ENCODE data around the gene CAPZA2. TPM values are rescaled to one million over a fixed set of nuclear protein-coding genes. Genes with fewer than 3 reads are reported as not detected.

The CAPZA2 gene
- total RNA-seq, 1 experiment from 2014 or later: 153 TPM

DNA sequence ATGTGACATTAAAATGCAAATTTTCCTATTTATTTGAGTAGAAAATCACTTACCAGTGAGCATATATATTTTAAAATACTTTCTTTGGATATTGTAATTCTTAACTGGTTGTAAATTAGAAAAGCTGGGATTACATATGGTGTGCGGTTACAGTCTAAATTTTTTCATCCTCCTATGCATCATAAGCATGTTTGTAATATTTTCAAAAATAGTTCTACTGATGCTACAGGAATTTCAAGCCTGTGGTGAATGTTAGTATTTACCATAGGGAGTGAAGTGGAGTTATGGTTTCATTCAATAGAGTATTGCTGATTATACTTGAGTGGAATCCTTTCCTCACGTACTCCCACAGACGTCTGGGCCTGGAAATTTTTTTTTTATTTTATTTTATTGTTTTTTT lies 56.3 kb downstream of the CAPZA2 start:
- Mint-ChIP-seq H3K27ac (no peak overlapping the region), H3K4me1 (peaks cover 3% of the 10 kb centered on the region; the same call in 1 of the 2 replicates), H3K27me3 (ENCODE audit: low read depth) (no peaks in the 10 kb centered on the region), H3K36me3 (peaks cover 33% of the 10 kb centered on the region), H3K9me3 (no peaks in the 10 kb centered on the region), H3K4me3 (no peak overlapping the region)
- CTCF ChIA-PET: no interaction called here
- DNase-seq (ENCODE audit: low spot score) (no peak), ATAC-seq (no peak)
- TF ChIP-seq, protein P1, sequence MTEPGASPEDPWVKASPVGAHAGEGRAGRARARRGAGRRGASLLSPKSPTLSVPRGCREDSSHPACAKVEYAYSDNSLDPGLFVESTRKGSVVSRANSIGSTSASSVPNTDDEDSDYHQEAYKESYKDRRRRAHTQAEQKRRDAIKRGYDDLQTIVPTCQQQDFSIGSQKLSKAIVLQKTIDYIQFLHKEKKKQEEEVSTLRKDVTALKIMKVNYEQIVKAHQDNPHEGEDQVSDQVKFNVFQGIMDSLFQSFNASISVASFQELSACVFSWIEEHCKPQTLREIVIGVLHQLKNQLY (CRISPR knock-in tag; IDR thresholded peaks at IDR 0.05): no peak
- TF ChIP-seq FOXP1 (CRISPR knock-in tag; IDR thresholded peaks at IDR 0.05; ENCODE audit: borderline replicate concordance): no peak
- TF ChIP-seq HMGA2 (CRISPR knock-in tag; IDR thresholded peaks at IDR 0.05): no peak
- TF ChIP-seq, protein P2, sequence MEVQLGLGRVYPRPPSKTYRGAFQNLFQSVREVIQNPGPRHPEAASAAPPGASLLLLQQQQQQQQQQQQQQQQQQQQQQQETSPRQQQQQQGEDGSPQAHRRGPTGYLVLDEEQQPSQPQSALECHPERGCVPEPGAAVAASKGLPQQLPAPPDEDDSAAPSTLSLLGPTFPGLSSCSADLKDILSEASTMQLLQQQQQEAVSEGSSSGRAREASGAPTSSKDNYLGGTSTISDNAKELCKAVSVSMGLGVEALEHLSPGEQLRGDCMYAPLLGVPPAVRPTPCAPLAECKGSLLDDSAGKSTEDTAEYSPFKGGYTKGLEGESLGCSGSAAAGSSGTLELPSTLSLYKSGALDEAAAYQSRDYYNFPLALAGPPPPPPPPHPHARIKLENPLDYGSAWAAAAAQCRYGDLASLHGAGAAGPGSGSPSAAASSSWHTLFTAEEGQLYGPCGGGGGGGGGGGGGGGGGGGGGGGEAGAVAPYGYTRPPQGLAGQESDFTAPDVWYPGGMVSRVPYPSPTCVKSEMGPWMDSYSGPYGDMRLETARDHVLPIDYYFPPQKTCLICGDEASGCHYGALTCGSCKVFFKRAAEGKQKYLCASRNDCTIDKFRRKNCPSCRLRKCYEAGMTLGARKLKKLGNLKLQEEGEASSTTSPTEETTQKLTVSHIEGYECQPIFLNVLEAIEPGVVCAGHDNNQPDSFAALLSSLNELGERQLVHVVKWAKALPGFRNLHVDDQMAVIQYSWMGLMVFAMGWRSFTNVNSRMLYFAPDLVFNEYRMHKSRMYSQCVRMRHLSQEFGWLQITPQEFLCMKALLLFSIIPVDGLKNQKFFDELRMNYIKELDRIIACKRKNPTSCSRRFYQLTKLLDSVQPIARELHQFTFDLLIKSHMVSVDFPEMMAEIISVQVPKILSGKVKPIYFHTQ (CRISPR knock-in tag; IDR thresholded peaks at IDR 0.05): no peak
- no peak for TF ChIP-seq SP1 (CRISPR knock-in tag; conservative IDR thresholded peaks at IDR 0.05)
- TF ChIP-seq RORB (CRISPR knock-in tag; IDR thresholded peaks at IDR 0.05): no peak
- TF ChIP-seq, protein P3, sequence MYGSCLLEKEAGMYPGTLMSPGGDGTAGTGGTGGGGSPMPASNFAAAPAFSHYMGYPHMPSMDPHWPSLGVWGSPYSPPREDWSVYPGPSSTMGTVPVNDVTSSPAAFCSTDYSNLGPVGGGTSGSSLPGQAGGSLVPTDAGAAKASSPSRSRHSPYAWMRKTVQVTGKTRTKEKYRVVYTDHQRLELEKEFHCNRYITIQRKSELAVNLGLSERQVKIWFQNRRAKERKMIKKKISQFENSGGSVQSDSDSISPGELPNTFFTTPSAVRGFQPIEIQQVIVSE (CRISPR knock-in tag; IDR thresholded peaks at IDR 0.05; ENCODE audit: borderline replicate concordance): no peak
- no peak for TF ChIP-seq ELF4 (CRISPR knock-in tag; IDR thresholded peaks at IDR 0.05; ENCODE audit: low read depth)
- POLR2A ChIA-PET: interaction anchor here (0.6 kb wide), 1 partner anchor 136 kb away, joined by 3 read pairs; no protein-coding TSS in a partner anchor

DNA sequence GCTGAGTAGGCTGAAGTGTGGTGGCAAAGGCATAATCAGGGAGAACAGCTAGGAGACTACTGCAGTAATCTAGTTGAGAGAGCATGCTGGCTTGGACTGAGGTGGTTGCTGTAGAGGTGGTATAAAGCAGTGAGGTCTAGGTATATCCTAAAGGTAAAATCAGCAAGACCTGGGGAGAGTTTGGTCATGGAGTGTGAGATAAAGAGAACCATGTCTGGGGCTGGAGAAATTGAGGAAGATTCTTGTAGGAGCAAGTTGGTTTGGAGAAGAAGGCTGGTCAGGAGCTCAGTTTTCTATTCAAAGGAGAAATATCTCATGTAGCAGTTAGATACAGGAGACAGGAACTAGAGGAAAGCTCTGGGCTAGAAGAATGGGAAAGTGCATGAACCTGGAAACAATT lies 58.0 kb downstream of the CAPZA2 start:
- ChIA-PET POLR2A (no interaction called here), CTCF (interaction anchor here (1.7 kb wide), 1 partner anchor 10 kb away, joined by 5 read pairs; no protein-coding TSS in a partner anchor)
- ATAC-seq: no peak
- no peaks in the 10 kb centered on the region for H3K9me3 Mint-ChIP-seq
- no peak overlapping the region for H3K4me3 Mint-ChIP-seq
- no peak for DNase-seq (ENCODE audit: low spot score)
- H3K4me1 Mint-ChIP-seq: peaks cover 3% of the 10 kb centered on the region; the same call in 1 of the 2 replicates
- H3K27ac Mint-ChIP-seq: no peak overlapping the region
- peaks cover 28% of the 10 kb centered on the region for H3K36me3 Mint-ChIP-seq
- H3K27me3 Mint-ChIP-seq (ENCODE audit: low read depth): no peaks in the 10 kb centered on the region
- TF ChIP-seq SP1 (CRISPR knock-in tag; conservative IDR thresholded peaks at IDR 0.05) (no peak), CBFB (CRISPR knock-in tag; IDR thresholded peaks at IDR 0.05; ENCODE audit: low read depth) (no peak), JUN (CRISPR knock-in tag; IDR thresholded peaks at IDR 0.05) (no peak), CREM (CRISPR knock-in tag; IDR thresholded peaks at IDR 0.05) (no peak), ZNF396 (CRISPR knock-in tag; IDR thresholded peaks at IDR 0.05; ENCODE audit: borderline replicate concordance) (no peak), ESRRA (CRISPR knock-in tag; IDR thresholded peaks at IDR 0.05; ENCODE audit: borderline replicate concordance) (no peak), ZNF671 (CRISPR knock-in tag; IDR thresholded peaks at IDR 0.05) (no peak), ZNF232 (CRISPR knock-in tag; IDR thresholded peaks at IDR 0.05) (no peak)
- TF ChIP-seq, protein P4, sequence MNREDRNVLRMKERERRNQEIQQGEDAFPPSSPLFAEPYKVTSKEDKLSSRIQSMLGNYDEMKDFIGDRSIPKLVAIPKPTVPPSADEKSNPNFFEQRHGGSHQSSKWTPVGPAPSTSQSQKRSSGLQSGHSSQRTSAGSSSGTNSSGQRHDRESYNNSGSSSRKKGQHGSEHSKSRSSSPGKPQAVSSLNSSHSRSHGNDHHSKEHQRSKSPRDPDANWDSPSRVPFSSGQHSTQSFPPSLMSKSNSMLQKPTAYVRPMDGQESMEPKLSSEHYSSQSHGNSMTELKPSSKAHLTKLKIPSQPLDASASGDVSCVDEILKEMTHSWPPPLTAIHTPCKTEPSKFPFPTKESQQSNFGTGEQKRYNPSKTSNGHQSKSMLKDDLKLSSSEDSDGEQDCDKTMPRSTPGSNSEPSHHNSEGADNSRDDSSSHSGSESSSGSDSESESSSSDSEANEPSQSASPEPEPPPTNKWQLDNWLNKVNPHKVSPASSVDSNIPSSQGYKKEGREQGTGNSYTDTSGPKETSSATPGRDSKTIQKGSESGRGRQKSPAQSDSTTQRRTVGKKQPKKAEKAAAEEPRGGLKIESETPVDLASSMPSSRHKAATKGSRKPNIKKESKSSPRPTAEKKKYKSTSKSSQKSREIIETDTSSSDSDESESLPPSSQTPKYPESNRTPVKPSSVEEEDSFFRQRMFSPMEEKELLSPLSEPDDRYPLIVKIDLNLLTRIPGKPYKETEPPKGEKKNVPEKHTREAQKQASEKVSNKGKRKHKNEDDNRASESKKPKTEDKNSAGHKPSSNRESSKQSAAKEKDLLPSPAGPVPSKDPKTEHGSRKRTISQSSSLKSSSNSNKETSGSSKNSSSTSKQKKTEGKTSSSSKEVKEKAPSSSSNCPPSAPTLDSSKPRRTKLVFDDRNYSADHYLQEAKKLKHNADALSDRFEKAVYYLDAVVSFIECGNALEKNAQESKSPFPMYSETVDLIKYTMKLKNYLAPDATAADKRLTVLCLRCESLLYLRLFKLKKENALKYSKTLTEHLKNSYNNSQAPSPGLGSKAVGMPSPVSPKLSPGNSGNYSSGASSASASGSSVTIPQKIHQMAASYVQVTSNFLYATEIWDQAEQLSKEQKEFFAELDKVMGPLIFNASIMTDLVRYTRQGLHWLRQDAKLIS (CRISPR knock-in tag; IDR thresholded peaks at IDR 0.05; ENCODE audit: borderline replicate concordance): no peak
- TF ChIP-seq, protein P5, sequence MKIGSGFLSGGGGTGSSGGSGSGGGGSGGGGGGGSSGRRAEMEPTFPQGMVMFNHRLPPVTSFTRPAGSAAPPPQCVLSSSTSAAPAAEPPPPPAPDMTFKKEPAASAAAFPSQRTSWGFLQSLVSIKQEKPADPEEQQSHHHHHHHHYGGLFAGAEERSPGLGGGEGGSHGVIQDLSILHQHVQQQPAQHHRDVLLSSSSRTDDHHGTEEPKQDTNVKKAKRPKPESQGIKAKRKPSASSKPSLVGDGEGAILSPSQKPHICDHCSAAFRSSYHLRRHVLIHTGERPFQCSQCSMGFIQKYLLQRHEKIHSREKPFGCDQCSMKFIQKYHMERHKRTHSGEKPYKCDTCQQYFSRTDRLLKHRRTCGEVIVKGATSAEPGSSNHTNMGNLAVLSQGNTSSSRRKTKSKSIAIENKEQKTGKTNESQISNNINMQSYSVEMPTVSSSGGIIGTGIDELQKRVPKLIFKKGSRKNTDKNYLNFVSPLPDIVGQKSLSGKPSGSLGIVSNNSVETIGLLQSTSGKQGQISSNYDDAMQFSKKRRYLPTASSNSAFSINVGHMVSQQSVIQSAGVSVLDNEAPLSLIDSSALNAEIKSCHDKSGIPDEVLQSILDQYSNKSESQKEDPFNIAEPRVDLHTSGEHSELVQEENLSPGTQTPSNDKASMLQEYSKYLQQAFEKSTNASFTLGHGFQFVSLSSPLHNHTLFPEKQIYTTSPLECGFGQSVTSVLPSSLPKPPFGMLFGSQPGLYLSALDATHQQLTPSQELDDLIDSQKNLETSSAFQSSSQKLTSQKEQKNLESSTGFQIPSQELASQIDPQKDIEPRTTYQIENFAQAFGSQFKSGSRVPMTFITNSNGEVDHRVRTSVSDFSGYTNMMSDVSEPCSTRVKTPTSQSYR (CRISPR knock-in tag; IDR thresholded peaks at IDR 0.05): no peak
- TF ChIP-seq, protein P6, sequence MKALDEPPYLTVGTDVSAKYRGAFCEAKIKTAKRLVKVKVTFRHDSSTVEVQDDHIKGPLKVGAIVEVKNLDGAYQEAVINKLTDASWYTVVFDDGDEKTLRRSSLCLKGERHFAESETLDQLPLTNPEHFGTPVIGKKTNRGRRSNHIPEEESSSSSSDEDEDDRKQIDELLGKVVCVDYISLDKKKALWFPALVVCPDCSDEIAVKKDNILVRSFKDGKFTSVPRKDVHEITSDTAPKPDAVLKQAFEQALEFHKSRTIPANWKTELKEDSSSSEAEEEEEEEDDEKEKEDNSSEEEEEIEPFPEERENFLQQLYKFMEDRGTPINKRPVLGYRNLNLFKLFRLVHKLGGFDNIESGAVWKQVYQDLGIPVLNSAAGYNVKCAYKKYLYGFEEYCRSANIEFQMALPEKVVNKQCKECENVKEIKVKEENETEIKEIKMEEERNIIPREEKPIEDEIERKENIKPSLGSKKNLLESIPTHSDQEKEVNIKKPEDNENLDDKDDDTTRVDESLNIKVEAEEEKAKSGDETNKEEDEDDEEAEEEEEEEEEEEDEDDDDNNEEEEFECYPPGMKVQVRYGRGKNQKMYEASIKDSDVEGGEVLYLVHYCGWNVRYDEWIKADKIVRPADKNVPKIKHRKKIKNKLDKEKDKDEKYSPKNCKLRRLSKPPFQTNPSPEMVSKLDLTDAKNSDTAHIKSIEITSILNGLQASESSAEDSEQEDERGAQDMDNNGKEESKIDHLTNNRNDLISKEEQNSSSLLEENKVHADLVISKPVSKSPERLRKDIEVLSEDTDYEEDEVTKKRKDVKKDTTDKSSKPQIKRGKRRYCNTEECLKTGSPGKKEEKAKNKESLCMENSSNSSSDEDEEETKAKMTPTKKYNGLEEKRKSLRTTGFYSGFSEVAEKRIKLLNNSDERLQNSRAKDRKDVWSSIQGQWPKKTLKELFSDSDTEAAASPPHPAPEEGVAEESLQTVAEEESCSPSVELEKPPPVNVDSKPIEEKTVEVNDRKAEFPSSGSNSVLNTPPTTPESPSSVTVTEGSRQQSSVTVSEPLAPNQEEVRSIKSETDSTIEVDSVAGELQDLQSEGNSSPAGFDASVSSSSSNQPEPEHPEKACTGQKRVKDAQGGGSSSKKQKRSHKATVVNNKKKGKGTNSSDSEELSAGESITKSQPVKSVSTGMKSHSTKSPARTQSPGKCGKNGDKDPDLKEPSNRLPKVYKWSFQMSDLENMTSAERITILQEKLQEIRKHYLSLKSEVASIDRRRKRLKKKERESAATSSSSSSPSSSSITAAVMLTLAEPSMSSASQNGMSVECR (CRISPR knock-in tag; IDR thresholded peaks at IDR 0.05; ENCODE audit: borderline replicate concordance): no peak
- TF ChIP-seq, protein P7, sequence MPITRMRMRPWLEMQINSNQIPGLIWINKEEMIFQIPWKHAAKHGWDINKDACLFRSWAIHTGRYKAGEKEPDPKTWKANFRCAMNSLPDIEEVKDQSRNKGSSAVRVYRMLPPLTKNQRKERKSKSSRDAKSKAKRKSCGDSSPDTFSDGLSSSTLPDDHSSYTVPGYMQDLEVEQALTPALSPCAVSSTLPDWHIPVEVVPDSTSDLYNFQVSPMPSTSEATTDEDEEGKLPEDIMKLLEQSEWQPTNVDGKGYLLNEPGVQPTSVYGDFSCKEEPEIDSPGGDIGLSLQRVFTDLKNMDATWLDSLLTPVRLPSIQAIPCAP (CRISPR knock-in tag; IDR thresholded peaks at IDR 0.05): no peak

All from WTC11 (cell line).